Iris pigment epithelial cell (primary cell): Measurements from ENCODE around the gene GPS2.

Experiments used
- DNase-seq: peaks from one replicate; pipeline ENCODE4 v3.0.0-alpha.2; 2011; ENCODE audit warnings: low read depth

Gene GPS2

GRCh38 chr17:7293159-7293558, 22.0 kb downstream of the GPS2 start:
- DNase-seq: no peak

- DNase-seq: no peak
Measured at GRCh38 chr17:7292729-7293128, 22.4 kb downstream of the GPS2 start.

GRCh38 chr17:7292194-7292593, 23.0 kb downstream of the GPS2 start:
- no peak for DNase-seq

GRCh38 chr17:7290685-7291084, 24.5 kb downstream of the GPS2 start:
- DNase-seq: no peak

GRCh38 chr17:7290166-7290565, 25.0 kb downstream of the GPS2 start:
- no peak for DNase-seq

- DNase-seq: no peak
Measured at GRCh38 chr17:7289256-7290032, 25.7 kb downstream of the GPS2 start.

- no peak for DNase-seq
Measured at GRCh38 chr17:7285679-7286078, 29.5 kb downstream of the GPS2 start.

GRCh38 chr17:7284911-7285310, 30.2 kb downstream of the GPS2 start:
- no peak for DNase-seq

GRCh38 chr17:7283471-7284216, 31.5 kb downstream of the GPS2 start:
- no peak for DNase-seq

GRCh38 chr17:7282752-7283321, 32.3 kb downstream of the GPS2 start:
- no peak for DNase-seq

GRCh38 chr17:7281953-7282751, 33.0 kb downstream of the GPS2 start:
- DNase-seq: no peak

GRCh38 chr17:7281074-7281952, 33.8 kb downstream of the GPS2 start, which contains the start of gene SLC2A4:
SLC2A4 (plus strand) TSS chr17:7281718; CDS start chr17:7281935, 217 bp downstream.
- peak; percentile 92 for DNase-seq

- DNase-seq: peak; percentile 70
Measured at GRCh38 chr17:7280519-7281073, 34.6 kb downstream of the GPS2 start.

- no peak for DNase-seq
Measured at GRCh38 chr17:7279448-7279847, 35.7 kb downstream of the GPS2 start.

GRCh38 chr17:7266784-7267183, 48.4 kb downstream of the GPS2 start:
- DNase-seq: peak; percentile 41

GRCh38 chr17:7263801-7264078, 51.4 kb downstream of the GPS2 start:
- DNase-seq: no peak

GRCh38 chr17:7262935-7263800, 52.0 kb downstream of the GPS2 start:
- DNase-seq: no peak
